ENCODE data around the gene UROC1.

DNA sequence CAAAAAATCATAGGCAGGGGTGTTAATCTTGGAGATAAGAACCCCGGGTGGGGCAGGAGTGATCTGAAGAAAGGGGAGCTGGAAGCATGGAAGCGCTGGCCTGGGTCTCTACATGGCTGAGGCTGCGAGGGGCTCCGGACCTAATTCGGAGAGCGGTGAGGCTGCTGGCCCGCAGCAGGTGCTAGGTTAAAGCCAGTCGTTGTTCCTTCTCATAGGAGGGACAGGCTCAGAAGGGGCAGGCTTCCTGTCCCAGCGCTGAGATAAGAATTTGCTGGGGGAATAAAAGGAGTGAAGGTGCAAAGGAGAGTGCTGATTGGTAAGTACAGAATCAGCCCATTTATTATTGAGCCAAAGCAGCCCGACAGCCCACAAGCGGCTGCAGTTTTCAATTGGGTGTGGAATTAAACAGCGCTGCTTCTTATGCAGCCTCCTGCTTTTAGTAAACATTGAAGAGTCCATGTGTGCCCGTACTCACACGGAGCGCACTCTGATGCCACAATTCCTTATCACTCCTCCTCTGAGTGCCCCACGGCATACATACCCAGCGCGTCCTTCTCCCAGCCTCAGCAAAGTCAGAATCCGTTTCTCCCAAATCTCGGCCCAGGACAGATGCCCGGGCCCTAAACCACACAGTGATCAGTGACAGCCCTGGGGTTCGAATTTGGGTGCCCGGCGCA, 23.5 kb upstream of the UROC1 start:
- TF ChIP-seq POLR2A (IDR thresholded peaks at IDR 0.05; ENCODE audit: low read length) (no peak), GATA1 (IDR thresholded peaks at IDR 0.05; ENCODE audit: low read depth, low read length) (no peak)
